Gastrocnemius medialis (tissue), 4 donors: ENCODE results near the gene PRKCH.

Experiments
- POLR2A ChIP-seq, 2 donors: fragments of 450-650 bp; IDR thresholded peaks; one replicate each; pipeline ENCODE4 v1.6.1; 2017; ENCODE audit warnings: antibody characterized with exemption in 2 of 2, mild to moderate bottlenecking in 2 of 2, moderate library complexity in 2 of 2
- TF ChIP-seq, protein P1 (sequence below), 5 experiments: fragments of 450-650 bp in 3 of 5; fragments of 200-600 bp in 2 of 5; sonication (generic) in 2 of 5; IDR thresholded peaks in 4 of 5; conservative IDR thresholded peaks in 1 of 5; 1 replicate in 4 of 5; 2 replicates in 1 of 5; pipeline ENCODE4 v1.5.1; 2016 to 2019; ENCODE audit warnings: antibody characterized with exemption in 5 of 5, mild to moderate bottlenecking in 3 of 5, moderate library complexity in 3 of 5

DNA sequence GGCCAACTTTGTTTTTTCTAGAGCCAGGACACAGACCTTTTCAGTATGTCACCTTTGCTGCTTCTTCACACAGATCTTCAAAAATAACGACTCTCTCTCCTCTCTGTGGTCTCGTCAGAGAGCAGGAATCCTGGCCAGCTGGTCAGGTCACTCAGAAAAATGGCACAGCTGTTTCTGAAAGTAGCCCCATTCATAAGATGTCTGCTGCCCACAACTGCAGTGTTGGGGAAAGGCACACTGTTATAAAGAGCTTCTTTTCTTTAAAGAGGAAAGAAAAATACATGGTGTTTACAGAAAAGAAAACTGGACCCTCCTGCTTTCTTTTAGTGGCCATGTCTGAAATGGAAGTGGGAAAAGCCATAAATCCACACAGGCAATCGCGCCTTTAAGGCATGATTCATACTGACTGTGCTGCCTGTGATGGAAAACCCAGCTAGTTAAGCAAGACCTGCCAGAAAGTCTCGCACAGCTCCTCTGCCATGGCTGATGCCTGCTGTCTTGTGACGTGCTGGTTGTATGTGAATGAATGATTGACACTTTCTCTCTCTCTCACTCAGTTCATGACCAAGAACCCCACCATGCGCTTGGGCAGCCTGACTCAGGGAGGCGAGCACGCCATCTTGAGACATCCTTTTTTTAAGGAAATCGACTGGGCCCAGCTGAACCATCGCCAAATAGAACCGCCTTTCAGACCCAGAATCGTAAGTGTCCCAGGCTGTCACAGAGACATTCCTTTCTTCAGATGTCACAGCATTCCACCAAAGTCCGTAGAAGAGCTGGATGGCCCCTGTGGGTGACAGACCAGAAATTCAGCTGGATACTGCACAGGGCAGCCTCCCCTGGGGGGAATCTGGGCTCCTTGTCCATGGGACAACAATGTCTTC, 226.0 kb downstream of the PRKCH start:
- TF ChIP-seq, protein P1, sequence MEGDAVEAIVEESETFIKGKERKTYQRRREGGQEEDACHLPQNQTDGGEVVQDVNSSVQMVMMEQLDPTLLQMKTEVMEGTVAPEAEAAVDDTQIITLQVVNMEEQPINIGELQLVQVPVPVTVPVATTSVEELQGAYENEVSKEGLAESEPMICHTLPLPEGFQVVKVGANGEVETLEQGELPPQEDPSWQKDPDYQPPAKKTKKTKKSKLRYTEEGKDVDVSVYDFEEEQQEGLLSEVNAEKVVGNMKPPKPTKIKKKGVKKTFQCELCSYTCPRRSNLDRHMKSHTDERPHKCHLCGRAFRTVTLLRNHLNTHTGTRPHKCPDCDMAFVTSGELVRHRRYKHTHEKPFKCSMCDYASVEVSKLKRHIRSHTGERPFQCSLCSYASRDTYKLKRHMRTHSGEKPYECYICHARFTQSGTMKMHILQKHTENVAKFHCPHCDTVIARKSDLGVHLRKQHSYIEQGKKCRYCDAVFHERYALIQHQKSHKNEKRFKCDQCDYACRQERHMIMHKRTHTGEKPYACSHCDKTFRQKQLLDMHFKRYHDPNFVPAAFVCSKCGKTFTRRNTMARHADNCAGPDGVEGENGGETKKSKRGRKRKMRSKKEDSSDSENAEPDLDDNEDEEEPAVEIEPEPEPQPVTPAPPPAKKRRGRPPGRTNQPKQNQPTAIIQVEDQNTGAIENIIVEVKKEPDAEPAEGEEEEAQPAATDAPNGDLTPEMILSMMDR (IDR thresholded peaks at IDR 0.05 in 4 of 5, conservative IDR thresholded peaks at IDR 0.05 in 1 of 5), result no peak
- TF ChIP-seq POLR2A (IDR thresholded peaks at IDR 0.05), result no peak
